Skeletal muscle cell (primary cell): ENCODE results near the gene CLSTN2.
A peak's percentile ranks its signal among the peaks of the same experiment; 100 is the strongest.

Experiments used
- DNase-seq: peaks from one replicate; pipeline ENCODE4 v3.0.0-alpha.2; 2010; ENCODE audit warnings: low read depth
- H3K4me3 ChIP-seq: 2 replicates; pipeline ENCODE4 v1.5.1; 2011; ENCODE audit warnings: low read depth, mild to moderate bottlenecking, control low read depth, low read length, moderate library complexity

Gene CLSTN2

DNA sequence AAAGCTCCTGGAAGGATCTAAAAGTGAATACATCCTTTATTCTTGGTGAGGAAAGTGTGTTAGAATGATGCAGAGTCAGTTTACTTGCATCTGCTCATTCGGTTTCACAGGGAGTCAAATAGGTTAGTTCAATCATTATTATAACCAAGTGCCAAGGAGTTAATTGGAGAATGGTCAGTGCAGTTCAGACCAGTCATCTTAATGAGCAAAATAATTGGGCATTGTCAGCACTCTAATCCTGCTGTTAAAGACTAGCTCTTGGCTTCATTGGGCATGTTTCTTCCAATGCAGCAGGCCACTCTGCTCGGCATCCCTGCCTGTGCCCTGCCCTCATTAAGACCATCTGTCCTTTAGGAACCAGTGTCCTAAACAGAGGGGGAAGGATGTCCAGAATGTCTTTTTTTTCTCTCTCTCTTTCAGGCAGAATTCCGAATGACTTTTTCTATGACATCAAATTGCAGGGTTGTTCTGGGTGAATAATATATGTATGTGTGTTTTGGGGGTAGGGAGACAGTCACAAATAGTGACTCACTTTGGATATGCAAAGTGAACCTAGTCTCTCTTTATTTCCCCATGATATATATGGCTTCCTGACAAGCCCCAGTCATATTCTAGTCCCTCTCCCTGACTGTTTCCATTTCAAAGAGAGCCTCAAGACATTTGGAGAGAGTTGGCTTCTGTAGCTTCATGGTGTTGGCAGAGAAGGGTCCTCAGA, 537.5 kb downstream of the CLSTN2 start:
- no peak overlapping the region for H3K4me3 ChIP-seq

DNA sequence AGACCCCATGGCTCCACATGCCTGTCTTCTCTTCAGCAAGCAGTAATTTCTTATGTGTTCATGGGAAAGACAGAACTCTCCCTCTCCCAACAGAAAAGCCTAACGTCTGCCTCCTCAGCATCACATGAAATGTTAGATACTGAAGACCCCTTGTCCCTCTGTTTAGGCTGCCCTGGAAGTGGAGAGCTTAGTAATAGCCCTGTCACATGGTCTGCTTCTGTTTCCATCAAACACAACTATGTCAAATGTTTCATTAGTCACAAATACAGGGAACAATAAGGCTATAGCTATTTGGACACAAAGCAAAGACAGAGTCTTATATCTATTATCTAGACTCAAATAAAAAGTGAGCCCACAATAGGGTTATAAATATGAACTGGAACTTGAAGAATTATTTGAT, 552.6 kb downstream of the CLSTN2 start:
- no peak for DNase-seq
- no peak overlapping the region for H3K4me3 ChIP-seq

More for the DNA sequence above, 537.5 kb downstream of the CLSTN2 start:
- no peak for DNase-seq

DNA sequence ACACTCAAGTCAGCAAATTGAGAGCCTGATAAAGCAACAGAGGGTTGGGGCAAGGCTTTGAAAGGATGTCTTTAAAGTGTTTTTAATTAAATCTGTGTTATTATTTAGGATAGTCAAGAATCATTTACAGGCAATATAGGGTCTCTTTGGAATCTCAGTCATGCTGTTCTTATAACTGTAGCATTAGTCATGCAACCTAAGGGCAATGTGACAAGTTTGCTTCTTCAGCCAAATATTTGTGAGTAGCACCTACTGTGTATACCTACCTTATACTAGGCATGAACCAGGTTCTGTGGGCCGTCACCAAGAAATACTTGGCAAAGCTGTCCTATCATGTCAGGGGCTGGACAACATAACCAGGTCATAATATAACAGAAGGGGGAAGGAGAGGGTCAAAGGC, 558.3 kb downstream of the CLSTN2 start:
- H3K4me3 ChIP-seq, result no peak overlapping the region
- DNase-seq, result no peak

DNA sequence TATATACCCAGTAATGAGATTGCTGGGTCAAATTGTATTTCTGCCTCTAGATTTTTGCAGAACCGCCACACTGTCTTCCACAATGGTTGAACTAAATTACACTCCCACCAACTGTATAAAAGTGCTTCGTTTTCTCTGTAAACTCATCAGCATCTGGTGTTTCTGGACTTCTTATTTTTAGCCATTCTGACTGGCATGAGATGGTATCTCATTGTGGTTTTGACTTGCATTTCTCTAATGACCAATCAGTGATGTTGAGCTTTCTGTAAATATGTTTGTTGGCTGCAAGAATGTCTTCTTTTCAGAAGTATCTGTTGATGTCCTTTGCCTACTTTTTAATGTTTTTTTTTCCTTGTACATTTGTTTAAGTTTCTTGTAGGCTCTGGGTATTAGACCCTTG, 560.0 kb downstream of the CLSTN2 start:
- DNase-seq, result no peak
- no peak overlapping the region for H3K4me3 ChIP-seq

DNA sequence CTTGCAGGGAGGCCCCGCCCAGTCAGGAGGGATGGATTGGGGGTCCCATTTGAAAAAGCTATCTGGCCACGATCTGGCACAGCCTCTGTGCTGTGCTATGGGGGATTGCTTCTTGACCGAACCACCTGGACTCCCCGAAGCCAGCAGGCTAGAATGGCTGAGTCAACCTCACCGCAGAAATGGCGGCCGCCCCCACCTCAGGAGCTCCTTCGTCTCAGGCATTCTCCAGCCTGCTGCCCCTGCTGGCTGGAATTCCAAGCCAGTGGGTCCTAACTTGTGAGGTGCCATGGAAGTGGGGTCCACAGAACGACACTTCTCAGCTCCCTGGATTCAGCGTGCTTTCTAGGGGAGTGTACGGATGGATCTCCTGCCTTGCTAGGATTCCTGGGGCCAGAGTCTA, 562.3 kb downstream of the CLSTN2 start:
- DNase-seq, result no peak
- no peak overlapping the region for H3K4me3 ChIP-seq

DNA sequence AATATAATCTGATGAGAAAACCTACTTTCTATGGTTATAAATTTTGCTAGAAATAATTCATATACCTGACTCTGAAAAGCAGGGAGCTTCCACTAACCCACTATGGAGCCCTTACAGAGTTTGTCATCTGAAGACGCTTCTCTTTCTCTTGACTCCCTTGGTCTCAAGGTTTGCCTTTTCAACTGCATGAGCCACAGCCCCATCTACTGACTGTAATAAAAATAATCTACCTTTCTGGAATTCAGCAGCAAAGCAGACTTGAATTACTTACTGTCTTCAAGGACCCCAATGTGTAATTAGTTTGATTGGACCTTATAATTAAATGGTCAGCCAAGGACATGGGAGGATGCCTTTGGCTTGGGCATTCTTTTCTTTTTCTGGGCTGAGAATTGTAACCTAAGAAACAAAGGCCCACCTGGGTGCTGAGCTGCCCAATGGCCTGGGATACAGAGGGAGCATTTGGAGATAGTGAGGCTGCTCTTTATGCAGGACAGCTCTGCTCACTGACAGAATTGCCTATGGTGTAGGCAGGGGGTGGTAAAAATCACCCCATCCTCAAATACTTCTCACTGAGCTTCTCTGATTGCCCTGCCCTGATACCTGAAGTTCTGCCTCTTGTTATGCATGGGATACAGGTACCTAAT, 564.3 kb downstream of the CLSTN2 start:
- no peak for DNase-seq
- H3K4me3 ChIP-seq, result no peak overlapping the region

DNA sequence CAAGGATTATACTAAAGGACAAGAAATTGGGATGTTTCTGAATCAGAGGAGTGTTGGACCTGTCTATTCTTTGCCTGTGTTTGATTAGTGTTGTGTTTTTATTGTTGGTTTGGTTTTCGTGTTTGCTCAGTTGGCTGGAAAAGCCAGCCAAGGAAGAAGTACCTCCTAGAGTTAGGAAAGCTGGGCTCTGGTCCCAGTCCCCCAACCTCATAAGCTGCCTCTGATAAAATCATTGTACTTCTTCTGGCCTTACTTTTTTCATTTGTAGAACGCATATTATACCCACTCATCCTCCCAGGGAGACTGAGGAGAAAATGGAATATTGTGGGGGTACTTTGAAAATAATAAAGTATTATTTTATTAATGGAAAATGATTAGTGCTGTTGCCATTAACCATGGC, 565.5 kb downstream of the CLSTN2 start:
- DNase-seq, result no peak
- H3K4me3 ChIP-seq, result no peak overlapping the region

DNA sequence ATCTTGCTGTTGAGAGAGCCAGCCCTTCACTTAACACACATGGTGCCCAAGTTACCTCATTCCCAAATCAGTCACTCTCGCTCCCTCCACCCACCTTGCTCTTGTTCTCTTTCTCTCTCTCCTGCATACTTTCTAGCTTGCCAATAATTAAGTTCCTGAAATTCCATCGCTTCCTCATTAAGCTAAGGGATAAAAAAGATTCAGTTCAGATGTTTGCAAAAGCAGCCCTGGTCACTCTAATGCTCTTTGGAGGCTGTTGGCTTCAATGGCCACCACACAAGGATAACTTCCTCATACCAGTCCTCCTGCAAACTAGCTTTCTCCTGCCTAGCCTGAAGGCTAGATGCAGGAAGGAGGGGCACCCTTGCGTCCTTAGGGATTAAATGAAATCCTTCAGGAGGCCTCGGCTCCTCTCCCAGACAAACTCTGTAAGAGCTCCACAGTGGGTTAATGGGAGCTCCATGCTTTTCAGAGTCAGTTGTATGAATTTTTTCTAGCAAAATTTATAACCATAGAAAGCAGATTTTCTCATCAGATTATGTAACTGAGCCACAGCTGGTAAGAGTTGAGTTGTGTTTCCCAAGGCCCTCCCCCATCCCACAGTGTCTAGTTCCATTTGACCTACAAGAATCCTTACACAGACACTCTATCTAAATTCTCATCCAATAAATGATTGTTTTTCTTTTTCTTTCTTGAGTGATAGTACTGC, 566.2 kb downstream of the CLSTN2 start:
- no peak for DNase-seq

DNA sequence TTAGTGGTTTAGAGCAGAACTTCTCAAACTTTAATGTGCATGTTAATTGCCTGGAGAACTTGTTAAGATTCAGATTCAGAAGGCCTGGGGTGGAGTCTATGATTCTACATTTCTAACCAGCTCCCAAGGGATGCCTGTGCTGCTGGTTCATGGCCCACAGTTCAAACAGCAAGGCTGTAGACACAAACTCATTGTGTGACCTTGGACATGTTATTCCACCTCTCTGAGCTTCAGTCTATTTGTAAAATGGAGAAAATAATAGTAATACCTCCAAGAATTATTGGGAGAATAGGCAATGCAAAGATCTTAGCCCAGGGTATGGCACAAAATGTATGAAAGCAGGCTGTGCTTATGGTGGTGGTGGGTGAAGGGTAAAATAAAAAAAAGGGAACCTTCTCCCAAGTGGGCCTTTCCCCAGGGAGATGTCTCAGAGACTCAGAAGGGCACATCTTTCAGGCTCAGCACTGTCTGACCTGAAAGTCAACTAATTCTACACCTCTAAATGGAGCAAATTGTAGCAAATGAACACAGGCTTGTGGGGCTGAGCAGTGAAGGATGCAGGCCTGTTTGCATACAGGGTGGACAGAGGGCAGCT, 566.9 kb downstream of the CLSTN2 start:
- H3K4me3 ChIP-seq, result no peak overlapping the region
- no peak for DNase-seq

More for the DNA sequence above, 566.2 kb downstream of the CLSTN2 start:
- H3K4me3 ChIP-seq, result no peak overlapping the region

DNA sequence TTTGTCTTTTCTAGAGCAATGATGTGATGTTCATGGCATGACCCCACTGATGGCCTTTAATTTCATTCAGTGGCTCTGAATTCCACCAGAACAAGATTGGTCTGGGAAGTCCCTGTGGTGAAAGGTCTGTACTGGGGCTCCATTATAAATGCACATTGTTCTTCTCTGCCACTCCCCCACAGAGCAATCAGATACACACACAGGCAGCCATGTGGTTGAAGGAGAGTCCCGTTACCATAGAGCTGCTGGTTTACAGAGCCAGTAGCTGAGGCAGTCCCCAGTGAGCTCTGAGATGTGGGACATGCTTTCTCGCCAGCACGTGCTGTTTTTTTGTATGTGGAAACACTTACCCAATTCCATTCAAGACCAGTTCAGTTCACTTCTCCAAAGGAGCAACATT, 570.2 kb downstream of the CLSTN2 start:
- peak; percentile 14 for DNase-seq
- no peak overlapping the region for H3K4me3 ChIP-seq

DNA sequence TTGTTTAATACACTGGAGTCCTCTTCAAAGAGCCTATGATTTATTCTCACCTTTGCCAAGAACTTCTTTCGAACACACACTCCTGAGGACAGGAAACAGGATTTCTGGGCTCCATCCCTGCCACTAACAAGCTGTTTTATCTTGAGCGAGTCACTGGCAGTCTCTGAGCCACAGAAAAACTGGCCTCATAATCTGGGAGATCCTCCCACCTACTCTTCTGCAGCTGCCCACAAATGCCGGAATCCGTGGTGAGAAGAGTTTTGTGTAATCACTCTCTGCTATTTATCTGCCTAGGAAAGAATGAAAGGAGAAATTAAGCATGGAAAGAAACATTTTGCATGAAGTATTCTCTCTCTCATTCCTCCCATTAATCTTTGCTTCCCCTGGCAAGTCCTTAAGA, 570.9 kb downstream of the CLSTN2 start:
- DNase-seq, result no peak
- no peak overlapping the region for H3K4me3 ChIP-seq

DNA sequence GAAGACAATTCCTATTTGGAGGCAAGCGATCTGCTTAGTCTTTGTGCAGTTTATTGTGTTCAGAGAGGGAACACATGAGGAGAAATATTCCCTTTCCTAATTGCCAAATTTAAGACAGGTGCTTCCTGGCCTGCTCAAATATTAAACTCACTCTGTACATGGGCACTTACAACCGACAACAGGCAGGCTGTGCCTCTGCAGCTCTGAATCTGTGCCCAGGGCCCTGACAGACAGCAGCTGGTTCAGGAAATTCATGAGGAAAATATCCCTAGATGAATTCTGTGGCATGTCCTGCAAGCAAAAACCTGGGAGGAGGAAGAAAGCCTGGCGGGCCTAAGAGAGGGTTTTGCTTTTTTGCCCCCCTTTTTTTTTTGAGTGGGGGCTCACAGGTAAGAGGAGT, 573.6 kb downstream of the CLSTN2 start:
- no peak overlapping the region for H3K4me3 ChIP-seq
- DNase-seq, result no peak

DNA sequence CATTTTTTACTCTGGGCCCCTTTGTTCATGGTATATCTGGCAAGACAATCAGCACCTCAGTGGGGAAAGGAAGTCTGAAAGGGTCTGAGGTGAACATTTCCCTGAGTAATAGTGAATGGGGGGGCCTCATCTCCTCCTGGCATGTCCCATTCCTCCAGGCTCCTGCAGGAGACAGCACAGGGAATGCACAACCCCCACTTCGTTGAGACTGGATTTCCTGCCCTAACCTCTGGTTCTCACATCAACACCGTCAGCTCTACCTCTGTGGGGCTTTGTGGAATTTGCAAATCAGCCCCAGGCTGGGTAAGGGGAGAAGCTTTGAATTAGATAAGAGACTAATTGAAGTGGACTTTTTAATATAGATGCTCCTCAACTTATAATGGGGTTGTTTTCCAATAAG, 574.5 kb downstream of the CLSTN2 start:
- no peak for DNase-seq
- H3K4me3 ChIP-seq, result no peak overlapping the region

DNA sequence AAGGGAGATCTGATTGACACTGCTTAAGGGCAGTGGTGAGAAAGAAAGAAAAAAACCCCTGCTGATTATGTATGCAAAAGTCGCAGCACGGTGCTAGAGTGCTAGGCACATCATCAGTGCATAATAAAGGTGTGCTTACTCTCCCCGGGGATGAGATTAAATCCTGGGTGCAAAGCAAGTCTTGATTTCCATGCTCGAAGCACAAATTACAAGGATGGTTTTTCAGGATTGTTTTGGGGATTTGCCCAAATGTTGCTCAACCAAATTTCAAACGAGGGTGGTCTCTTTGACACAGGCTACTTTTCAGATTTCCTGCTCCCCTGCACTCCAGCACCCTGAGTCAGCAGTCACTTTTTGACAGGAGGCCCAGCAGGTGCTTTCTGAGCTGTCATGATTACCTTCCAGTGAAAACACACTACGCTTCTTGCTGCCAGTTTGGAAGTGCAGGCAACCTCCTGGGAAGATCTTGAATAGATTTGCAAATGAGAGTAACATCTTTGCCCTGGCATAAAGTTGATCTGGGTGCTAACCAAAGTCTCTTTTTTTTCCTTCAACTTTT, 575.4 kb downstream of the CLSTN2 start:
- no peak for DNase-seq
- no peak overlapping the region for H3K4me3 ChIP-seq

DNA sequence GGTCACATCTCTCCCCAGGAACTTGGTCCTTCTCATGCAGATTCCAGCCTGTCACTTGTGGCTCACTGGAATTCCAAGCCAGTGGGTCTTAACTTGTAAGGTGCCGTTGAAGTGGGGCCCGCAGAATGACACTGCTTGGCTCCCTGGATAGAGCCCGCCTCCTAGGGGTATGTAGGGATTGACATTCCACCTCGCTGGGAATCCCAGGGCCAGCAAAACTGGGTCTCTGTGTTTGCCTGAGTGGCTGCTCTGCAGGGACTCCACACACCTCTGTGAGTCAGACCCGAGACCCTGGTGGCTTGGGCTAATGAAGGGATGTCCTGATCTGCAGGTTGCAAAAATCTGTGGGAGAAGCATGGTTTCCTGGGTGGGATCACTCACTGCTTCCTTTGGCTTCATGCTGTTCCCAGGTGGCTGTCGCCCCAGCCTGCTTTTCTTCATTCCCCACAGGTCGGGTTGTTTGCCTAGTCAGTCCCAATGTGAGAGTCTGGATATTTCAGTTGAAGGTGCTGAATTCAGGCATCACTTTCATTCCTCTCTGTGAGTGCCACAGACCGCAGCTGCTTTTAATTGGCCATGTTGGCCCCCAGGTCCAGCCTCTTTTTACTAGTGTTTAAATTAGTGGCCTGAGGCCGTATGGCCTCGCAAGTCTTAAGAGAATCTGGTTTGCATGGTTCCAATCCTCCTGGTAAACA, 586.9 kb downstream of the CLSTN2 start:
- no peak overlapping the region for H3K4me3 ChIP-seq
- no peak for DNase-seq

DNA sequence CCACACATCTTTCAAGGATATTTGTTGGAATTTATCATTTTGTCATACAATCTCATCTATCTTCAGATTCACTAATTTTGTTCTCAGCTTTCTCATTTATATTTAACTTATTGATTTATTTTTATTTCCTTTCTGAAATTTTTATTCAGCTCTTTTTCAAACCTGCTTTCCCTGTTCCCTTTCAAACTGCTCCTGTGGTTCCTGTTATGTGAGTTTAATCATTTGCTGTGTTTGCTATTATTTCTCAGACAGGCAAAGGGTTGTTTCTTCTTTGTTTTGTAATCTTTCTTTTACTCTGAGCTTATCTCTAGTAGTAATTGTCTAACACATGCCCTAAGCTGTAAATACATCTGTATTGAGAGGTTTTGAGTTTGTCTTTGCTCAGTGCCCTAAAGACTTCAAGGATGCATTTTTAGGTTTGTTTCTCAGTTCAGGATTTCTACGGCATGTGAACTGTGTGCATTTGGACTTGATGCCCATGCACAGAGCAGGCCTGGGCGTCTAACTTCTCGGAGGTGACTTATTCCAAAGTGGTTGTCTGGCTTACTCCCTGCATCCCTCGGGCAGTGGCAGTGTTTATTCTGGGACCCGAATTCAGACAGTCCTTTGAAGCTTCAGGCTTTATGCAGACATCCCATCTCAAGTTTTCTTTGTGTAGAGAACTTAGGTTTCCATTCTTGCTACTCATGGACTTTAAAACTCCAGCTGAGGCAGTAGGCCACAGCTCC, 587.8 kb downstream of the CLSTN2 start:
- no peak overlapping the region for H3K4me3 ChIP-seq
- no peak for DNase-seq

DNA sequence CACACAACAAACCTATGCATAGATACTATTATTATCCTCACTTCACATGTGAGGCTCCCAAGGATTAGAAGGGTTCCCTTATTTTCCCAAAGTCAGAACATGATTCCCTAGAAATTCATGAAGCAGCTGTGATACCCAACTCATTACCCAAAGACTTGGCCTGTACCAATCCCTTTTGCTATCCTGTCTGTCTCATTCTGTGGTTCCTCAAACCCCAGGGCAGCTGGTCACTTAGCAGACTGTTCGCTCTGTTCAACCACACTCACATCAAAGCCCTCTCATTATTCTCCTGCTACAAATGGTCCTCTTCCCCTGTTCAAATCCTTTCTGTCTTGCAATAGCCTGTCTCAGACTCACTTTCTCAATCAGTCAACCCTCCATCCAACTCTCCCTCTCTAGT, 588.6 kb downstream of the CLSTN2 start:
- DNase-seq, result peak; percentile 57
- no peak overlapping the region for H3K4me3 ChIP-seq

DNA sequence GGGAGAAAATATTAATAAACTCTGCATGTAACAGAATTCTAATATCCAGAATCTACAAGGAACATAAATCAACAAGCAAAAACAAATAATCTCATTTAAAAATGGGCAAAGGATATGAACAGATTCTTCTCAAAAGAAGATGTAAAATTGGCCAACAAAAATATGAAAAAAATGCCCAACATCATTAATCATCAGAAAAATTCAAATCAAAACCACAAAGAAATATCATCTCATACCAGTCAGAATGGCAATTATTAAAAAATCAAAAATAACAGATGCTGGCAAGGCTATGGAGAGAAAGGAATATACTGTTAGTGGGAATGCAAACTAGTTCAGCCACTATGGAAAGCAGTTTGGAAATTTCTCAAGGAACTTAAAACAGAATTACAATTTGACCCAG, 592.2 kb downstream of the CLSTN2 start:
- H3K4me3 ChIP-seq, result no peak overlapping the region
- DNase-seq, result no peak

DNA sequence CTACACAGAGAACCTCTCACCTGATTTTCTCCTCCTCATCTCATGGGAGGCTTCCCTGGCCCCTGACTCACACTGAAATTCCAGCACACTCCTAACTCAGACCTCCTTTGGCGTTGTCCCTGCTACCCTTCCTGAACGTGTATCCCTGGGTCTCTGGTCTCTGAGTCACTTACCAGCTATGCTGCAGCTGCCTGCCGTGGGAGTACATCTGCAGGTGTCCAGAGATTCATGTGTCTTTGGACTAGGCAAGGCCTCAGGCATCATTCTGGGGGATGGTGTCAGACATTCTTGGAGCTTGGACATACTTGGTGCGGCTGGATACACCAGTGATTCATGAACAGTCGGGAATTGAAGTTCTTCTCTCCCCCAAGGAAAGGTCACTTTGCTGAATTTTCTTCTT, 594.1 kb downstream of the CLSTN2 start:
- peak; percentile 84 for DNase-seq

More for the DNA sequence above, 594.1 kb downstream of the CLSTN2 start:
- H3K4me3 ChIP-seq, result no peak overlapping the region
